GM10266 (cell line): ENCODE results near the gene CADPS2.
"Not testable (repeated sequence)": the region's sequence is repeated elsewhere in the genome, so short reads cannot be mapped to it uniquely, and the experiment has no call there.

Source experiments
- DNase-seq: peaks from one replicate; pipeline ENCODE4 v3.0.0; 2012; ENCODE audit errors: extremely low spot score
- TF ChIP-seq, protein P1 (sequence below): IDR thresholded peaks from 2 replicates; pipeline ENCODE4 v1.5.1; 2012; ENCODE audit warnings: mild to moderate bottlenecking, low read depth; ENCODE audit not compliant: control insufficient read depth, insufficient read depth; ENCODE audit errors: missing control alignments

CADPS2 gene

DNA sequence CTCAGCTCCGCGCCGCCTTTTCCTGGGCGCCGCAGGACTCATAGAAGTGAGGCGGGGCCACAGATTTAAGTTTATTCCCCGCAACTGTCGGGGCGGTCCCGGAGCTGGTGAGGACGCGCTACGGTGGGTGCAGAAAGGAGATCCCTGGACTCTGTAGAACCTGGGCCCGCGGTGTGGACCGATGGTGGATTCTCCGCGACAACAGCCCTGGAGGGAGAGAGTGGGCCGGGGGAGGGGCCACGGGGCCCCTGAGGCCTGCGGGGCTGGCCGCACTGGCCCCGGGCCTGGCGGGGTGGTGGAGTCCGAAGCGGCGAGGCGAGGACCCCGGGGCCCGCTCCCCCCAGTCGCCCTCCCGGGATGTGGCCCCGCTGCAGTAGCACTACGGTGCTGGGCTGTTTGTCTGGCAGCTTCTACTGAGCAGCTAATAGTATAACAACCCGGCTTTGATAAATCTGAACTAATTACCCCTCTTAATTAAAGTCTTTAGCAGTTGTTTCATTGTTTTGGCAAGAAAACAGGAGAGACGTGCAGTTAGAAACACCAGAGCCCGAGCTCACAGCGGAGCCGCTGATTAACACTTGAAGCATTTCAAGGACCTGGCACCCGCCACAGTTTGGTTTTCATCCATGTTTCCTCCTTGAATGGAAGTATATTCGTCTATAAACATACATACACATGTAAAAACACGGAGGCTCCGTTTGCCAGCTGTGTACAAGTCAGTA, 585.9 kb downstream of the CADPS2 start:
- DNase-seq = no peak
- TF ChIP-seq, protein P1, sequence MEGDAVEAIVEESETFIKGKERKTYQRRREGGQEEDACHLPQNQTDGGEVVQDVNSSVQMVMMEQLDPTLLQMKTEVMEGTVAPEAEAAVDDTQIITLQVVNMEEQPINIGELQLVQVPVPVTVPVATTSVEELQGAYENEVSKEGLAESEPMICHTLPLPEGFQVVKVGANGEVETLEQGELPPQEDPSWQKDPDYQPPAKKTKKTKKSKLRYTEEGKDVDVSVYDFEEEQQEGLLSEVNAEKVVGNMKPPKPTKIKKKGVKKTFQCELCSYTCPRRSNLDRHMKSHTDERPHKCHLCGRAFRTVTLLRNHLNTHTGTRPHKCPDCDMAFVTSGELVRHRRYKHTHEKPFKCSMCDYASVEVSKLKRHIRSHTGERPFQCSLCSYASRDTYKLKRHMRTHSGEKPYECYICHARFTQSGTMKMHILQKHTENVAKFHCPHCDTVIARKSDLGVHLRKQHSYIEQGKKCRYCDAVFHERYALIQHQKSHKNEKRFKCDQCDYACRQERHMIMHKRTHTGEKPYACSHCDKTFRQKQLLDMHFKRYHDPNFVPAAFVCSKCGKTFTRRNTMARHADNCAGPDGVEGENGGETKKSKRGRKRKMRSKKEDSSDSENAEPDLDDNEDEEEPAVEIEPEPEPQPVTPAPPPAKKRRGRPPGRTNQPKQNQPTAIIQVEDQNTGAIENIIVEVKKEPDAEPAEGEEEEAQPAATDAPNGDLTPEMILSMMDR = no peak

DNA sequence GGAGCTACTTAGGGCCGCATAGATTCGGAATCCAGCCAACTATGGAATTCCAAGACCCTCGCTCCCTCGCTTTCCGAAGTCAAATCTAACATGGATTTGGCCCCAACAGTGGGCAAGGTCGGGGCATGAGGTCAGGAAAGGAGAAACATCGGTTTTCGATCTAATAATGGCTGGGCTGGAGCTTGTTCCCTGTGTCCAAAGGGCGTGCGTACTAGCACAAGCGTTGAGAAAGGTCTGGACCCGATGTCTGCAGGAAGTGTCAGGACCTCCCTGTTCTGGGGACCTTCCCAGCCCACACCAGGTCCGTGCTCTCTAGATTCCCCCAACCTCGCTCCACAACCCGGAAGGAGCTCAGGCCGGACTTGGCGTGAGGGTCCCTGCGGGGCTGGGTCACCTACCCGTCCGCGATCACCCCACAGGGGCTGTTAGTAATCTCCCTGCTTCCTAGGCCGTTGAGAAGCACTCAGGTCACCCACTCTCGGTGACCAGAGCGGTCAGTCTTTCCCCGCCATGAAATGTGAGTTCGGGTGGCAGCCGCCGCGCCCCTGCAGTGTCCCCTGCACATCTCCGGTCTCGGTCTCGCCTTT, 586.5 kb downstream of the CADPS2 start:
- TF ChIP-seq, protein P1 = no peak
- no peak for DNase-seq

DNA sequence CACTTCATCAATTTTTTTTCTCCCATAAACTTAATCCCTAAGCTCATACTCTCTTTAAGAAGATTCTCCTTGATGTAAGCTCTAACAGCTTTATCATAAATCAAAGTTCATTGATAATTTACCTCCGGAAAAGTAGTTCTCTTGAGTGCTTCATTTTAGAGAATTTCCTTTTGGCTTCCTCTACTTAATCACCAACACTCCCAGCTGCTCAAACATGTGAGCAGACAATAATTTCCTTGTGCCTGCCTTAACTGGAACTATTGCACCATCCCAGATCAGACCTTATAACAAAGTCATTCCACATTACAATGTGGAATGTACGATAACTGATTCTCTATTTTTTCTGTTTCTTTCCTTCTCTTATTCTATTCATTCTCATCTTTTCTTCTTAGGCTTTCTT, 587.6 kb downstream of the CADPS2 start:
- DNase-seq = no peak
- TF ChIP-seq, protein P1 = no peak

DNA sequence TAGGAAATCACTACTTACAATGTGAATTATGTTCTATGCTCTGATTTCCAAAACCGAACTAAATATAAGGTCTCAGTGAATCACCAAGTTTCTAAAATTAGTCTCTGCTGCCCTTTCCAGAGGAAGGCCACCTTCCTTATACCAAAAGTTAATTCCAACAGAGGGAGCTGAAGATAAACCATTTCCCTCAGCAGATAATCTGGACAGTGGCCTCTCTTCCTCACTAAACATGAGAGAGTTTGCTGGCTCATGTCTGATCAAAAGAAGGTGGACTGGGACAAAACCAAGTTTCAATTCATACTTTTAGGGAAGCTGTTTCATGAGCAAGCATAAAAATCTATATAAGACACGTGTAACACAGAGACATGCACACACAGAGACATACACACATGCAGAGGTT, 588.1 kb downstream of the CADPS2 start:
- no peak for DNase-seq
- TF ChIP-seq, protein P1 = no peak

DNA sequence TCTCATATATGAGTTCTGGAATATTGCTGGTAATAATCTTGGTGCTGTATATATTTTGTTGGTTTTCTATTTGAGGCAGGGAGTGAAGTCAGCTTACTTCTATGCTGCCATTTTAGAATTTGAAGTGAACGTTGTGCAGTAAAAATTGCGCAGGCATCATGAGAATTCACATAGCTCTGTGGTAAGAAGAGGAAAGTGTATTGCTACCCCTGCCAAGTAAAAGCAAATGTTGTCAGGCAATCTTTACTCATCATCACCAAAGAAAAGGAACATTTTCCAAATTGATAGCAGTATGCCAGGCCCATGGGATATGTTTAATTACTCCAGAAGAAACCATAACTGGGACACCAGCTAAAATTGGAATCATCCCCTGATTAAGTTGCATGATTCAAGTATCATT, 595.1 kb downstream of the CADPS2 start:
- TF ChIP-seq, protein P1 = no peak

DNA sequence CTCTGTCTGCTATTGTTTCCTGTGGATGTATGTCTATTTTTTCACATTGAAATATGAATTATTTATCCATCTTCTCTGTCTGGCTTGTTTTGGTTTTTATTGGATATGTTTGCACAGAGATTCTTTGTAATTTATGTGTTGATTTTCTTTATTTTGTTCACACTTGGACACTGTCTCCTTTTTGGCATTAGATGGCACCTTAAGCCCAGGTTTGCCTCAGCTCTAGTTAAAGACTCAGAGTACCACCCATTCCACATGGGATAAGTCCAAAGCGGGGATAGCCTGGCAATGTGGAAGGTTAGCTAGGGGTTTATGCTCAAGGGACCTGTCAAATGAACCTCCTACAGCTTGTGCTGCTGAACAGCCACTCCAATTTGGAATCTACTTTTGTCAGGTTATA, 595.8 kb downstream of the CADPS2 start:
- TF ChIP-seq, protein P1 = no peak
- no peak for DNase-seq

More for the DNA sequence above, 595.1 kb downstream of the CADPS2 start:
- no peak for DNase-seq

DNA sequence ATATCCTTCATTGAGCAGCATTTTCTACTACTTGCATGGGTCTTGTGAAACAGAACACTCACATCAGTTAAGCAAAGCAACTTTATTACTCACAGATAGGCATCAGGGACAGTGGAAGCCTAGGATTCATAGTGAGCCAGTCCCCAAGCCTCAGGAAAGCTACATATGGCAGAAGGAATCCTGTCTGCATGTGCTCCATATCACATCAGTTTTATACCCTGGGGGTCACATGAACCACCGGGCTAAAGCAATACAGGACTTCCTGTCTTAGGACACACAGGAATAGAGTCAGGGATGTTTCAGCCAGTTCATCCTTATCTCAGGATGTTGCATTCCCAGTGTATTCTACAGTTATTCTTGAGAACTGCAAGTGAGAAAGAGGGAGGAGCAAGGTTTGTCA, 596.8 kb downstream of the CADPS2 start:
- no peak for DNase-seq
- TF ChIP-seq, protein P1 = no peak

DNA sequence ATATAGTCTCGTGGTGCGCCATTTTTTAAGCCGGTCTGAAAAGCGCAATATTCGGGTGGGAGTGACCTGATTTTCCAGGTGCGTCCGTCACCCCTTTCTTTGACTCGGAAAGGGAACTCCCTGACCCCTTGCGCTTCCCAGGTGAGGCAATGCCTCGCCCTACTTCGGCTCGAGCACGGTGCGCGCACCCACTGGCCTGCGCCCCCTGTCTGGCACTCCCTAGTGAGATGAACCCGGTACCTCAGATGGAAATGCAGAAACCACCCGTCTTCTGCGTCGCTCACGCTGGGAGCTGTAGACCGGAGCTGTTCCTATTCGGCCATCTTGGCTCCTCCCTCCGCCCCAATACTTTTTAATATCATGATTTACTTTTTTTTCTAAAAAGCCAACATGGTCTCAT, 601.7 kb downstream of the CADPS2 start:
- DNase-seq = not testable (repeated sequence)
